CD4-positive, alpha-beta T cell treated with Interleukin-15 for 1 hour (primary cell): Measurements from ENCODE around the gene INSYN1.

ENCODE experiments used
- DNase-seq: peaks from one replicate; pipeline ENCODE4 v3.0.0-alpha.2; 2020

Gene INSYN1

GRCh38 chr15:73773428-73773827 is 20.3 kb upstream of the INSYN1 start:
- DNase-seq = no peak

DNA sequence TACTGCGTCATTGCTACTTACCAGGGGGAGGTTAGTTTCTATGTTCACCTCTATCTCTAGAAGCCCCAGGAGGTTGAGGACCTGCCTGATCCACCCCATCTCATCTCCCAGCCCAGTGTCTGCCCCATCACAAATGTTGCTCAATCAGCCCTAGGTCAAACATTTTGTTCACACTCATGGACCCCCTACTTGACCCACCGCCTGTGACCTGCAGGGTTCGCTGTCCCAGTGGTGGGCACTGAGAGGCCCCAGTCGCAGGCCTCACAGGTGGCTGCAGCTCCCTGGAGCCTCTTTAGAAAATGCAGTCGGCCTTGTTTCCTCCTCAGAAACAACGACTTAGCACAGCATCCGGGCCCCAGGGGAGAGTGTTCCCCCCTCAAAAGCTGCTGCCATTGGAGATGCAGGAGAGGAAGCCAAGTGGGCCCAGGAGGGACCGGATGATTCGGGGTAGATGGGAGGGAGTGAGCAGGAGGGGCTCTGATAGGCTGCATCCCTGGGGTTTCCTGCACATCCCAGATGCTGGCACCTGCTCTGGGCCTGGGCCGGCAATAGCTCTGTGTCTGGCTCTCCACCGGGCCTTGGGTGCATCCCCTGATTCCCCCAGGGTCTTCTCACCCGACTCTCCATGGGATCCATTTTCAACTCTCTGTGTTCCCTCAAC is 18.4 kb upstream of the INSYN1 start:
- no peak for DNase-seq

- DNase-seq = no peak
Measured at GRCh38 chr15:73770050-73770449, 16.9 kb upstream of the INSYN1 start.

DNA sequence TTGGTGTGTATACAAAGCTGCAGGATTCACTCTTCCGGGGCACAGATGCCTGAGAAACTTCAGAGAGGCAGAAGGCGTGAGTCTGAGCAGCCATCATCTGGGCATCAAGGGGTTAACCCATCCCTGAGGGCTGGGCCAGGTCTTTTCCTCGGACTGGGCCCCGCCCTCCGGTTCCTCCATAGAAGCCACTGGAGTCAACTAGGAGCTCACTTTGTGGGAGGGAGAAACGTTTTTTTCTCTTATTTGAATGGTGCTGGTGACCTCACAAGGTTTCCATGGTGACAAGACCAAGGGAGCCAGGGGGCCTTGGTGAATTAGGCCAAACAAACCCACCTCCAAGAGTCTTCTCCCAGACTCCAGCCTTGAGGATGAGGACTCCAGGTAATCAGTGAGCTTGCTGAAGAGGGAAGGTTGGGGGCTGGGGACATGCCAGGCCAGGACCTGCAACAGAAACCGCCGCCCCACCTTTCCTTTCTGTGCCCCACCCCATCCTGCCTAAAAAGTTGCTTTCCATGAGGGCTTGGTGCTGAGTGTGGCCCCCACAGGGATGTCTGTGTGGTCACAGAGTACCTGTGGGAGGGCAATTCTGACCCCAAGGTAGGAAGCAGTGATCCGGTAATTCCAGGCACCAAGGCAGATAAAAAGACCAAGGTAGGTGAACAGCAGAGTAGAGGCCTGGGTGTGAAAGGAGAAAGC is 14.8 kb upstream of the INSYN1 start:
- DNase-seq = no peak

- DNase-seq = no peak
Measured at GRCh38 chr15:73766598-73766997, 13.4 kb upstream of the INSYN1 start.

DNA sequence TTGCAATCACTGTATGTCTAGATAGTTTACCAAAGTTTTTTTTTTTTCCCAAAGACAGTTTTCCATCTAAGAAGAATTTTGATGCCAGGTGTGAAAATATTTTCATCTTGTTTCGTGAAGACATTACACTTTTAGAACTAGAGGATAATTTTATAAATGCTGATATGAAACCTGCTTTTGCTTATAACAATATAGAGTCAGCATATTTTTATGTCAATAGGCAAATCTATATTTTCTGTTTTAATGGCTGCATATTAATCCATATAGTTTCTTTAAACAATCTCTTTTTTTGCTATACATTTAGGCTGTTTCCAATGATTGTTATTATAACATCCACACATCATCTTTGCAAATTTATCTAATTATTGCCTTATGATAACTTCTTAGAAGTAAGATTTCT is 12.6 kb upstream of the INSYN1 start:
- DNase-seq = no peak

GRCh38 chr15:73763931-73764330 is 10.8 kb upstream of the INSYN1 start:
- DNase-seq = no peak

DNA sequence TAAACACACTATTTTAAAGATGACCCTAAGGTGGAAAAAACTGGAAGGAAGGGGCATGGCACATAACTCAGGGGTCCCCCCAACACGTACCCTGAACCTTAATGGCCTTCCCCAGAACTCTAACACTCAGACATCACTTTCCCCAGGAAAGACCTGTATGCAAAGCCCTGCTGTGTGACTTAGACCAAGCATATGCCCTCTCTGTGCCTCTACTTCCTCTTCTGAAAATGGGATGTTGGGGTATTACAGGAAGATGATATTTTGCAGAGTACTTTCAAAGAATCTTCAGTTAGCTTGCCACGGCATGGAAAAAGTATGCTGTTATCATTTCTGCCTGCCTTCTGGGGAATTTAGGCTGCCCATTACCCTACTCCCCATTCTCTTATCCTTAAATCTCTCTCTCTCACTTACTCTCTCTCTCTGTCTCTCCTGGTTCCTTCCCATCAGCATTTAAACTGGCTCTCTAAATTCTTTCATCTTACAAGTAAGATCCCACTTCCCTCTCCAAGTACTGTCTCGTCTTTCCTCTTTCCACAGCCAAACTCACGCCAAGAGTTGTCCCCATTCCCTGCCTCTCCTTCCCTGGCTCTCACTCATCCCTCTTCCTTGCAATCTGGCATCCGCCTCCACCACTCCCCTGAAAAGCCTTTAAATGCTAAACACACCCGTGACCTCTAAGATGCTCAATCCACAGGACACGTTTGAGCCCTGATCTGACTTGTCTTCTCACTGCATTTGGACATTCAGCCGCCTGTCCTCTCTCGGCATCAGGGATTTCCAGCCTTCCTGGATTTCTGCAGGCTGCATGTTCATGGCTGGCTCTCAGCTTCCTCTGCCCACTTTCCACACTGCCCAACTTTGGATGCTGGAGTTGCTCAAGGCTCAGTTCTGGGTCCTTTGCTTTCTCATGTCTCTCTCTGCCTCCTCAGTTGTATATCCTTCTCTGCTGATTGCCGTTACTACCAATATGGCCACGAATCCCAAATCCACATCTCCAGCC is 7.5 kb upstream of the INSYN1 start:
- DNase-seq = no peak

DNA sequence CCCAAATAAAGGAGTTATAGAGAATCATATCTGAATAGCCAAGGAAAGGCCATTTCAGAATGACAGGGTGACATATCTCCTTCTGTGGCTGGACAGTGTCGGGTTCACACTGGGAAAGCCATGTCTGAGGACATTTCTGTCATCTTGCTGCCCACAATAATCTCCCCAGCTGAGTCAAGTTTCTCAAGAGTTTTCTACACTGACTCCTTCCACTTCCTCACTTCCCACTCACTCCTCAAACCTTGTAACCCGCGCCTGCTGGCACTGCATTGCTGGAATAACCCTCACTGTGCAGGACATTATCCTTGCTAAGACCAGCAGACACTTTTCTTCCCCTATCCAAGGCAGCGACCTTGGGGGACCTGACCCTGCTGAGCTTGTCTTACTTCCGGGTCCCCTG is 5.3 kb upstream of the INSYN1 start:
- DNase-seq = no peak

DNA sequence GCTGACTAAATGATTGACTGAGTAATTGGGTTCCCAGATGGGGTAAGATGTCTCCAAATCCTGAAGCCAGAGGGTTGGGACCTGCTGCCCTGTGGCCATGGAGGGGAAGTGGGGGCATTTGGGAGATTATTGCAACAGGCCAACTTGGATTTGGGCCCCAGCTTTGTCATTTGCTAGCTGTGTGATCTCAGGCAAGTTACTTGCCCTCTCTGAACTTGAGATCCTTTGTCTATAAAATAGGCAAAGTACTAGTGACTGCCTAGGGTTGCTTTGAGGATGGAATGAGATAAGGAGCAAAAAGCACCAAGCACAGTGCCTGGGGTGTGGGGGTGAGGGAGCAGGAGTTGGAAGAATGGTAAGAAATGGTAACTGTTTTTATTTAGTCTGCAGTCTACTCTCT is 4.4 kb upstream of the INSYN1 start:
- no peak for DNase-seq

DNA sequence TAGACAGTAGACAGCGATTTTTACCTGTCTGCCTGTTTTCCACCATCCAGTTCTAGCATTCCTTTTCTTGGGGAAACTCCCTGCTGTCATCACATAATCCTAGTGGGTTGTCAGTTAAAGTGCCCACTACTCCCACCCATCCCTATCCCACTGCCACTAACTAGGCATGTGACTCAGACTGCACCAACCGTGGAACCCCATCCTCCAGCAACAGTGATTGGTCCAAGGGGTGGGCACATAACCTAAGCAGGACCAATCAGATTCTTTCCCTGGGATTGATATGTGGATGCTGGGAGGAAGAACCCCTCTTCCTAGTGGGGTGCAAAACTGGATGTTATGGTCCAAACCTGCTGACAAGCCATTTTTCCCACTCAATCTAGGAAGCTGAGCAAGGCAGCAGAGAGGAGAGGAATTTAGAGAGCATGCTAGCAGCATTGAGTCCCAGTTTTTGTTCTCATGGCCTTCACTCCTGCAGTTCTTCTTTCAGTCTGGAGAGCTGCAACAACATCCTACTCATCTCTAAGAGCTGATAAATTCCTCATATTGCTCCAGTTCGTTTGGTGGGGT is 3.9 kb upstream of the INSYN1 start:
- no peak for DNase-seq

DNA sequence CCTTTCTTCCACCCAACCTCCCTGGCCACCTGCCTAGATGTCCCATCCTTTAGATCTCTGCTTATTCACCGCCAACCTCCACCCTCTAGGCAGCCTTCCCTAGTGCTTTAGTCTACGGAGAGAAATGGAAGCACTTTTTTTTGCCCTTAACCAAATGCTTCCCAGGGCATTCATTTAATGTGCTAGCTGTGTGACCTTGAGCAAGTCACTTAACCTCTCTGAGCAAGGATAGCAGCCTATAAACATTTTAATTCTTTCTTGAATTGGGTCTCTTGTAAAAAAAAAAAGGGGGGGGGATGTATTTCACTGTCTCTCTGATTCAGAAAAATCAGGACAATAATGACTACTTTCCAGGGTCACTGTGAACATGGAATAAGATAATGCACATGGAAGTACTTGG is 3.2 kb upstream of the INSYN1 start:
- DNase-seq = no peak

DNA sequence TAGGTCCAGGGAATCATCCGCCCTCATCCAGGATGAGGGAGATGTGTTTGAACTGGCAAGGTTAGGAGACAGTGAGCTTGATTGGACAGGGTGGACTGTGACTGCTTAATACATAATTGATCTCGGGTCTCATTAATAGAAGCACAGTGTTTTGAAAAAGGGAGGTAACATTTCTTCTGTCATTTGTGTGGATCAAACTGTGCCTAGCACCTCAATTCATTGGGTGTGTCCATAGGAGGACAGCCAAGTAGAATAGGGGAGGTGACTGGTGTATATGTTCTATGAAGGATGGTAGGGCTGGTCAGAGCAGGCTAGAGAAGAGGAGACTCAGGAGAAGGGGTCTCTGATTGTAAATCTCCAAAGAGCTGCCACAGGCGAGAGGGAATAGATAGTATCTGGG is 2.8 kb upstream of the INSYN1 start:
- no peak for DNase-seq

- DNase-seq = no peak
Measured at GRCh38 chr15:73755481-73755880, 2.3 kb upstream of the INSYN1 start.

DNA sequence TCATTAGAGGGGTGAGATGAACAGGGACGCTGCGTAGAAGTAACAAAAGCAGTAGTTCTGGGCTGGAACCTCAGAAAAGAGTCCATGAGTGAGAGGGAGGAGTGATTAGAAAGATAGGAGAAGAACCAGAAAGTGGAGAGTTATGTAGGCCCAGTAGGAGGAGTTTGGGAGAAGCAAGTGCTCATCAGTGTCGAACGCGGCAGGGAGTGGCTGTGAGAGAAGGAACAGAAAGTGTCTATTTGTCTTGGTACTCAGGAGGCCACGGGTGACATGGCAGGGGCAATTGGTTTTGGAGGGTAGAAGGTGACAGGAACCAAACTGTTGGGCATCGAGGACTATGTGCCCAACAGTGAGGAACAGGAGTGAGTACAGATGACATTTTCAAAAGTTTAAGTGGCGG is 1.3 kb upstream of the INSYN1 start:
- DNase-seq = no peak

GRCh38 chr15:73752806-73753193 is 351 bp downstream of the INSYN1 start:
- no peak for DNase-seq

DNA sequence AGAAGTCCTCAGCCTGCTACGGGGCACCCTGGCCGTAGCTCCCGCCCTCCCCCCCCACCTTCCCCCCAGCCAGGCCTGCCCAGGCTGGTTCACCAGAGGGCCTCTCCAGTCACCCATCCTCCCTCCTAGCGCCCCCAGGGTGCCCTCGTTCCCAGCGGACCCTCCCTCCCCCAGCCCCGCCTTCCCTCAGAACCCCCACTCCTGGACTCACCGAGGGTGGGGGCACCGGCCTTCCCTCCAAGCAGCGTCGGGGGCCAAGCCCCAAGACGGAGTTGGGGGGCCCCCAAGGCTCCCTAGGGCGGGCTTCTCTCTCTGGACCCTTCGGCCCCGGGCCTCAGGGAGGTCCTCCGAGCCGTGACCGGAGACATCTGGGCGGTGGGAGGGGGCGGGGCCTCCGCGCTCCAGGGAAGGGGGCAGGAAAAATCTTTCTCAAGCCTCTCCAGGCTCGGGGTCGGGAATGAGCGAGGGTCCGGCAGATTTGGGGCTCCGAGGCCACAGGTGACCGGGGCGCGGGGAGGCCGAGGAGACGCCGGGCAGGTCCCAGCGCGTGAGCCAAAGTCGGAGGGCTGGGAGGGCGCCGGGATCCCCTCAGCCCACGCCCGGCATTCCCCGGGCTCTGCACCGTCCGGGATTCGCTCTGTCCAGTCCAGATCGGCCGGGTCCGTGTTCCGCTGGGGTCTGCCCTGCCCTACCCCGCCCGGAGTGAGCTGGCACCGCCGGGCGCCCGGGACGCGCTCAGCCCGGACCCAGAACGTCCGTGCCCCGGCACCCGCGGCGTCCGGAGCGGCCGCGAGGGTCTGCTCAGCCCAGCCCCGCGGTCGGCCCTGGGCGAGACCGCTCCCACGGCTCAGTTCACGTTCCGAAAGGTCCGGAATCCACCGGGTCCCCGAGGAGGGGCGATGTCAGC is 999 bp downstream of the INSYN1 start:
- no peak for DNase-seq

GRCh38 chr15:73751511-73751898 is 1.6 kb downstream of the INSYN1 start:
- no peak for DNase-seq

DNA sequence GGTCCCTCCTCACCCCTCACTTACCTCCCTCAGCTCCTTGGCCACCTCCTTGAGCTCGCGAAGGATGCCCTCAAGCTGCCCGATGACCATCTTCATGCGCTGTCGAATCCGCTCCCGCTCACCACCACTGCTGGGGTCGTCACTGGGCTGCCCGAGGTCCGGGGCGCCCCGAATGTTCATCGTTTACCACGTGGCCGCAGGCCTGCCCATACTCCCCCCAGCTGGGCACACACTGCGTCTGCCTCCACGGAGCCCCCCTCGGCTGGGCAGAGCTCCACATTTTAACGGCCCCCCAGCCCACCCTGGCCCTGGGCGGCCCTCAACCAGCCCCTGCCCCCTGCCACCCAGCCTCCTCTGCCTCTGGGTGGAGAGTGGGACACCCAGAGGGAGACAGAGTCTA is 2.2 kb downstream of the INSYN1 start:
- no peak for DNase-seq

- DNase-seq = no peak
Measured at GRCh38 chr15:73750438-73750837, 2.7 kb downstream of the INSYN1 start.

GRCh38 chr15:73749971-73750370 is 3.2 kb downstream of the INSYN1 start:
- DNase-seq = no peak

DNA sequence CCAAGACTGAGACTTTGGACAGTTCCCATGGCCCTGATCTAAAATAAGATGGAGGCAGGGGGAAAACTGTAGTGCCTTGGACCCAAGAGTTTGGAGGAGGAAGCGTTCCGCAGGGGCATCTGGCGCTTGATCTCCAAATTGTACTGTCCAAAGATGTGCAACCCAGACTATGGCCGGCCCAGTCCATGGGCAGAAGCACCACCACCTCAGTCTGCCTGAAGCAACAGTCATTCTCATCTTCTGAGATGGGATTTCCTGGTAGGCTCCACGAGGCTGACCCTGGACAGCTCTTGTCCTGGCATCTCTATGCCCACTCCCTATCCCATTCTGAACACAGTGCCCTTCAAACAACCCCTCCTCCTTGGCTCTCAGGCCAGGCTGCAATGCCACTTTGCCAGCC is 3.6 kb downstream of the INSYN1 start:
- no peak for DNase-seq
